ENCODE data around the gene NRCAM. TPM values are rescaled to one million over a fixed set of nuclear protein-coding genes. Genes with fewer than 3 reads are reported as not detected.

NRCAM gene
- total RNA-seq, 6 experiments from 2014 or later: 0.27 to 0.51 (median 0.40) TPM

- Mint-ChIP-seq H3K27ac (no peak overlapping the region), H3K9me3 (no peaks in the 10 kb centered on the region), H3K4me3 (no peak overlapping the region), H3K27me3 (ENCODE audit: insufficient read depth) (no peaks in the 10 kb centered on the region), H3K36me3 (ENCODE audit: low read depth) (no peaks in the 10 kb centered on the region), H3K4me1 (ENCODE audit: low read depth) (peaks cover 11% of the 10 kb centered on the region)
- DNase-seq: no peak
- TF ChIP-seq, protein P1, sequence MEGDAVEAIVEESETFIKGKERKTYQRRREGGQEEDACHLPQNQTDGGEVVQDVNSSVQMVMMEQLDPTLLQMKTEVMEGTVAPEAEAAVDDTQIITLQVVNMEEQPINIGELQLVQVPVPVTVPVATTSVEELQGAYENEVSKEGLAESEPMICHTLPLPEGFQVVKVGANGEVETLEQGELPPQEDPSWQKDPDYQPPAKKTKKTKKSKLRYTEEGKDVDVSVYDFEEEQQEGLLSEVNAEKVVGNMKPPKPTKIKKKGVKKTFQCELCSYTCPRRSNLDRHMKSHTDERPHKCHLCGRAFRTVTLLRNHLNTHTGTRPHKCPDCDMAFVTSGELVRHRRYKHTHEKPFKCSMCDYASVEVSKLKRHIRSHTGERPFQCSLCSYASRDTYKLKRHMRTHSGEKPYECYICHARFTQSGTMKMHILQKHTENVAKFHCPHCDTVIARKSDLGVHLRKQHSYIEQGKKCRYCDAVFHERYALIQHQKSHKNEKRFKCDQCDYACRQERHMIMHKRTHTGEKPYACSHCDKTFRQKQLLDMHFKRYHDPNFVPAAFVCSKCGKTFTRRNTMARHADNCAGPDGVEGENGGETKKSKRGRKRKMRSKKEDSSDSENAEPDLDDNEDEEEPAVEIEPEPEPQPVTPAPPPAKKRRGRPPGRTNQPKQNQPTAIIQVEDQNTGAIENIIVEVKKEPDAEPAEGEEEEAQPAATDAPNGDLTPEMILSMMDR (IDR thresholded peaks at IDR 0.05): no peak
Observed at GRCh38 chr7:108188724-108189123, 267.5 kb downstream of the NRCAM start.

DNA sequence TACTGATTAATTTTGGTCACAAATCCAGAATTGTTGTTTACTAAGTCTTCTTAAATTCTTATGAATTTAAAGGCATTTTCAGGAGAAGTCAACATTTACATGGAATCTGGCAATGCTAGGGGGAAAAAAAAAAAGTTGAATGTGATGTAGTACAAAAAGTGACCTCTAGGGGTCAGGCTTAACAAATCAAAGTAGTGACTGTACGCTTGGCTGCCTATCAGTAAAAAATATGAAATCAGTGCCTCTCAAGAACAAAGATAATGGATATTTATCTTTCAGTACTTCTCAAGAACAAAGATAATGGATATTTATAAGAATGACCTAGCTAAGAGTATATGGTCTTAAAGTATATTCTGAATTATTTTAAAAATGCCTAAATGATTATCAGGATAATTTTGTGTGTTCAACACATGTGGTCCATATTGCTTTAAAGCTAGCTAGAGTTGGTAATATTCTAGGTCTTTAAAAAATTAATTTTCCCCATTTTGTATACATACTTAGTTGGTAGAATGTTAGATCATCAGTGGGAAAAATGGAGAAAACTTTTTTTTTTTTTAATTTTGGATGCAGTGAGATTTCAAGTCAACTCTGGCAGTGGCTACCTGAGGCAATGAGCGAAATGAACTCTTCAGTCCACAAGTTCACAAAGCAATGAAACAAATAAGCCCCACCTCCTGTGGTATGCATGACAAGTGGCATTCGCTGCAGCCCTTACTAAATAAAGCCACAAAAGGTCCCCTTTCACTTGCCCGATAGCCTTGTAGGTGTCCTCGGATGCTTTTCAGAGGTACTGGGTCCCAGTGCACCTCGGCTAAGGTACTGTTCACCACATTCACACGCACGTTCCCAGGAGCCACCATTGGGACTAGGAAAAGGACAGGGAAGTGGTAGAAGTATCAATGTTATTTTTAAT lies 274.9 kb downstream of the NRCAM start:
- H3K4me3 Mint-ChIP-seq: no peak overlapping the region

DNA sequence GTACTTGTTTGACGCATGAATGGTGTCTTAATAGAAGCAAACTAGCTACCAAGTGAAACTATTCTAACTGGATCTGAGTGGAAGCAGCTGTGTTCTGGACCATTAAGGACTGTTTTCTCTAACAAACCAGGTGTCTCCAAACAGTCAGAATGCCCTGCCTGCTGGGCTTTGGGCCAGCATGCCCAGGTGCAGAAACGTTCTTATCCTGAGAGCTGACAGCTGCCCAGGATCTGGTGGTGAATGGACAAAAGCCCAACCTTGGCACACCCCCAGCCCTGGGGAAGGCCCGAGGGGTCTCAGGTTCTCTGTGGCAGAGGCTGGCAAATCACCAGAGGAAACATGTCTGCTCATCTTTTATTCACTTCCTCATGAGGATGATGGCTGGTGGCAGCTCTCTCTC lies 277.8 kb downstream of the NRCAM start:
- Mint-ChIP-seq H3K27ac (no peak overlapping the region), H3K36me3 (ENCODE audit: low read depth) (no peaks in the 10 kb centered on the region), H3K4me3 (no peak overlapping the region), H3K9me3 (no peaks in the 10 kb centered on the region), H3K4me1 (ENCODE audit: low read depth) (no peaks in the 10 kb centered on the region; the same call in 1 of the 2 replicates), H3K27me3 (ENCODE audit: insufficient read depth) (peaks cover 3% of the 10 kb centered on the region; the same call in 1 of the 2 replicates)
- no peak for DNase-seq
- TF ChIP-seq, protein P1 (IDR thresholded peaks at IDR 0.05): no peak

More for the DNA sequence above, 274.9 kb downstream of the NRCAM start:
- Mint-ChIP-seq H3K27ac (no peak overlapping the region), H3K4me1 (ENCODE audit: low read depth) (no peaks in the 10 kb centered on the region; the same call in 1 of the 2 replicates), H3K27me3 (ENCODE audit: insufficient read depth) (no peaks in the 10 kb centered on the region; the same call in 1 of the 2 replicates), H3K36me3 (ENCODE audit: low read depth) (no peaks in the 10 kb centered on the region), H3K9me3 (no peaks in the 10 kb centered on the region)
- TF ChIP-seq, protein P1 (IDR thresholded peaks at IDR 0.05): peak; percentile 95
- DNase-seq: peak; percentile 34

DNA sequence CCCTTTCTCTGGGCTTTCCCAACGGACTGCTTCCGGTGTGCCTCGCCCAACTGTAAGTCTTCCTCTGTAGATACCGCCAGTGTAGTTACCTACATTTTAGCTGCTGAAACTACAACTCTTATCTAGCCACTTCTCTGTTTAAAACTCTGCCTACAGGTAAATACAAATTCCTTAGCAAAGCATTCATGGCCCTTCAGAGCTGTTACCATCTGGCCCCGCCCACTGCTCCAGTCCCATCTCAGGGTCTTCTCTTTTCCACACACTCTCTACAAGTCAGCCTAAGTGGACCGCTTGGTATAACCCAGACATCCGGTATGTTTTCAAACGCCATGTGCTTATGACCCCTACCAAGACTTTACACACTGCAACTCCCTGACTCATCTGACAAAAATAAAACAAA lies 285.1 kb downstream of the NRCAM start:
- no peaks in the 10 kb centered on the region for H3K9me3 Mint-ChIP-seq
- no peak overlapping the region for H3K27ac Mint-ChIP-seq

GRCh38 chr7:108170251-108170650 lies 286.0 kb downstream of the NRCAM start:
- DNase-seq: no peak
- no peaks in the 10 kb centered on the region for H3K9me3 Mint-ChIP-seq
- H3K27ac Mint-ChIP-seq: no peak overlapping the region
- H3K4me1 Mint-ChIP-seq (ENCODE audit: low read depth): no peaks in the 10 kb centered on the region
- TF ChIP-seq, protein P1 (IDR thresholded peaks at IDR 0.05): no peak
- H3K36me3 Mint-ChIP-seq (ENCODE audit: low read depth): no peaks in the 10 kb centered on the region
- H3K27me3 Mint-ChIP-seq (ENCODE audit: insufficient read depth): peaks cover 16% of the 10 kb centered on the region
- no peak overlapping the region for H3K4me3 Mint-ChIP-seq

More for the DNA sequence above, 285.1 kb downstream of the NRCAM start:
- Mint-ChIP-seq H3K36me3 (ENCODE audit: low read depth) (no peaks in the 10 kb centered on the region), H3K4me3 (no peak overlapping the region), H3K4me1 (ENCODE audit: low read depth) (no peaks in the 10 kb centered on the region), H3K27me3 (ENCODE audit: insufficient read depth) (peaks cover 16% of the 10 kb centered on the region)
- no peak for DNase-seq
- TF ChIP-seq, protein P1 (IDR thresholded peaks at IDR 0.05): no peak
